8988T (cell line): ENCODE results near the gene MCCD1.
"Not testable (repeated sequence)": the region's sequence is repeated elsewhere in the genome, so short reads cannot be mapped to it uniquely, and the experiment has no call there.

Source experiments
- DNase-seq: peaks from one replicate; pipeline ENCODE4 v3.0.0; 2011

The MCCD1 gene, protein sequence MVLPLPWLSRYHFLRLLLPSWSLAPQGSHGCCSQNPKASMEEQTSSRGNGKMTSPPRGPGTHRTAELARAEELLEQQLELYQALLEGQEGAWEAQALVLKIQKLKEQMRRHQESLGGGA

GRCh38 chr6:31528821-31529328 is at the start of gene MCCD1:
MCCD1 (plus strand) TSS chr6:31528962; CDS start chr6:31529015, 53 bp downstream.
- no peak for DNase-seq

DNA sequence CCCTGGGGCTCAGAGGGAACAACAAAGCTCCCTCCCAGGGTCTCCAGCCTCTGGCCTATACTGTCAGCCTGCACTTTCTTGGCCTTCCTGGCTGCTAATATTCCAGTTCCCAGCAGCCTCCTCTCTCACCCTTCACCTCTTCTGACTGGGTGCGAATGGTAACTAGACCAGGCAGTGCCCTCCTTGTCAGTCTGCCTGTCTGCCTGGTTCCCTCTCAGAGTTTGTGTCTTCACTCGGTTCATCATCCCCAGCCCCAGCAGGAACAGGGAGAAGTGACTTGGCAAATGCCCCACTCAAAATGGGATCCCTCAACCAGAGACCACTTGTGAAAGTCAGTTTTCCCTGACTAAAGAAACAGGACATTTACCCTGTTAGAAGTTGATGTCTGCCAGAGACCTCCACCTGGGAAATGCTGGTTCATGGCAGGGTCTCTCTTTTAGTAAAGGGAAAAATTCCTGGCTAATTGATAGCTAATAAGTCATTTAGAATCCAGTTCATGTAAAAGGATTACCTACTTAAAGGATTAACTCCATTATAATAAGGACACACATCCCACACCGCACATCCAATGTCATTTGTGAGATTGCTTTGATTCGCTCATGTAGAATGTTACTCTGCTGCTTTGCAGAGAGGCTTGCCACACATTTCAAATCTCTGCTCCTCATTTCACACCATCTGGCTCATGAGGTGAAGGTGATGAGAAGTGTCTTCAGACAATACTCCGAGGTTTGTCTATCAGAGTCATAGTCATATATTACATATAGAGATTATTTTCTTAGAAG is 49.4 kb upstream of the MCCD1 start:
- DNase-seq = no peak

GRCh38 chr6:31479933-31480535 is 48.7 kb upstream of the MCCD1 start:
- no peak for DNase-seq

DNA sequence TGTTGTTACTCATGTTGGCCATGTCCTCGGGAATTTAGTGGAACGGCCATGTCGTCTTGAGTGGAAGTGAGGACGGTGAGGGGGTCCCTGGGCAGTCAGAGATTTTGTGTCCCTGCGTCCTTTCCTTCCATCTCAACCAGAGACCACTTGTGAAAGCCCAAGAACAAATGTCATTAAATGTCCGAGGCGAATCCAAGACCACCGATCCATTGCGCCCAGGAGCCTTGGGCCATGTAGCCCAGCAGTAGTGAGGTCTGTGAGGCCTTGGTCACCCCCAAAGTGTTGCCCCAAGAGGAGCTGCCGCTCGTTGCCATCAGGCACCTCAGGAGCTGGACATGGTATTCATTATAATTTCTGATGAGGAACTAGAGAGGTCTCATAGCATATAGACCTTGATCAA is 48.2 kb upstream of the MCCD1 start:
- no peak for DNase-seq

DNA sequence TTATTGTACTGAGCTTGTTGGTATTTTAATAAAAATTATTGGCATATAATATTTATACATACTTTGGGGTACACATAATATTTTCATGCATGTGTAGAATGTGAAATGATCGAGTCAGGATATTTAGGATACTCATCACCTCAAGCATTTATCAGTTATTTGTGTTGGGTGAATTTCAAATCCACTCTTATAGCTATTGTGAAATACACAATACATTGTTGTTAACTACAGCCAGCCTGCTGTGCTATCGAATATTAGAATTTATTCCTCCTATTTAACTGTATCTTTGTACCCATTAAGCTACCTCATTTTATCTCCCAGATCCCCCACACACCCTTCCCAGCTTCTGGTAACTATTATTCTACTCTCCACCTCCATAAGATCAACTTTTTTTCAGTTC is 45.4 kb upstream of the MCCD1 start:
- DNase-seq = no peak

DNA sequence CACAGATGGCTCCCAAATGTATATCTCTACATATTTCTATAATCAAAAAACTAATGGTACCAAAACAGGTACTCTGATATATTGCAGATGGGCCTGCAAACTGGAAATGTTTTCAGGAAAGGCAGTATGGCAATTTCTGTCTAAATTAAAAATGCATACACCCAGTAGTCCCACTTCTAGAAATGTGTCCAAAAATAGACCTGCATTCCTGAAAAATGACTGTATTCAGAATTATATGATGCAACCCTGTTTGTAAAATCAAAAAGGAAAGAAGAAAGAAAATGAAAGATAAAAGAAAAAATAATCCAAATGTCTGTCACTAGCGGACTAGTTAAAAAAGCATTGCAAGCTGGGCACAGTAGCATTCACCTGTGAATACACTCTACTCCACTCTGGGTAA is 43.7 kb upstream of the MCCD1 start:
- no peak for DNase-seq

DNA sequence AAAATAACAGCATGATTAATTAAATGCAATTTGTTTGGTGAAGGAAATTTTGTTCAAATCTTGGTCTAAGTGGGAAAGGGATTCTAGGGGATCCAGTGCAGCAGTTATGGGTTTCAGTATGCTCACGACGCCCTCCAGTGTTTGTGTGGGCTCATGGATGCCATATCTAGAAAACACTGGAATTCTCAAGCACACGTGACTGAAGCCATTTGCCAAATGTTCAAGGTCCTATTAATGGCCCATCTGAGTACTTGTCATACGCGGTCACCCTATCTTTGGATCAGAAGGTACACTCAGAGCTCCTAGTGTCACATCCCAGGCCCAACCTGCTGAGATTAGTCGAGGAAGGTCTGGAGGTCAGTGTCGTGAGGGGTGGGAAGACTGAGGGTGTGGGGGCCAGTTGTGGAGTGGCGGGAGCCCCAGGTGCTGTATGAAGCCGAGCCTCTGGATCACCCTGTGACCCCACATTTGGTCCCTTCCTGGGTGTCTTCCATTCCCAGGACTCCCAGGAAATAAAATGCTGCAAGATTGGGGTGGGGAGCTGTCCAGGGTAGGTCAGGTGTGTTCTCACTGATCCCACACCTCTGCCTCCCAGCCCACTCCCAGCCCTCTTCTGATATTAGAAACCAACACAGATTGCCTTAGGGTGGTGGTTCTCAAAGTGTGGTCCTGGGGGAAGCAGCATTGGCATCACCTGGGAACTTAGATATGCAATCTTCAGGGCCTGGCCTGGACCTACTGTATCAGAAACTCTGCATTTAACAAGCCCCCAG is 42.5 kb upstream of the MCCD1 start:
- not testable (repeated sequence) for DNase-seq

GRCh38 chr6:31487674-31488073 is 41.1 kb upstream of the MCCD1 start:
- not testable (repeated sequence) for DNase-seq

GRCh38 chr6:31489086-31489485 is 39.7 kb upstream of the MCCD1 start:
- no peak for DNase-seq

GRCh38 chr6:31490115-31490873 is 38.5 kb upstream of the MCCD1 start:
- no peak for DNase-seq

- DNase-seq = not testable (repeated sequence)
Measured at GRCh38 chr6:31493550-31493874, 35.2 kb upstream of the MCCD1 start.

DNA sequence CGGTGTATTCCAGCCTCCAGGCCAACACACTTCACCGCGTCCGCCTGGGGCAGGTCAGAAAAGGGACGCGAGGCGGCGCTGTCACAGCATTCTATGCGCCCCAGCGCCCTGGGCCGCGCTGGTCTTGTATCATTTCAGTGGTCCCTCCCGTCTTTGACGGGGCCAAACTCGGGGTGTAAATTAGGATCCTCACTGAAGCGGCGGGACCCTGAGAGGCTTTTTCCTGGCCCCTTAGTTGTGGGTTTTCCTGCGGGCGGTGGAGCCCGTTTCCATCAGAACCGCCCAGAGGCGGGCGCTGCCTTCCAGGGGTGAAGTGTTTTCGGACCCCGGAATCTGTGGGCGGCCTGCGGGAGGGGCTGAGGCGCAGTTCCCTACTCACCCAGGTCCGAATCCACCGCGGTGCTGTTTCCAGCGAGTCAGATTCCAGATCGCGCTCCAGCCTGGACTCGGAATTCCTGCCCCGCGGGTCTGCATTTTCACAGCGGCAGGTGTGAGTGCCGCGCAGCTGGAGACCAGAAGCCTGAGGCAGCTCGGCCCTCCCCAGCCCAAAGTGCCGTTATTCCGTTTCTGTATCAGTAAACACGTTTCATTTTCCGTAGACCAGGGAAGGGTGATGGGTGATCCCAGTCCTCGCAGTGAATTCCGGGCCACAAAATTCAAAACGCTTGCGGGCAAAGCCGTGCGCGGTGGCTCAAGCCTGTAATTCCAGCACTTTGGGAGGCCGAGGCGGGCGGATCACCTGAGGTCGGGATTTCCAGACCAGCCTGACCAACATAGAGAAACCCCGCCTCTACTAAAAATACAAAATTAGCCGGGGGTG is 34.7 kb upstream of the MCCD1 start:
- peak; percentile 69 for DNase-seq

DNA sequence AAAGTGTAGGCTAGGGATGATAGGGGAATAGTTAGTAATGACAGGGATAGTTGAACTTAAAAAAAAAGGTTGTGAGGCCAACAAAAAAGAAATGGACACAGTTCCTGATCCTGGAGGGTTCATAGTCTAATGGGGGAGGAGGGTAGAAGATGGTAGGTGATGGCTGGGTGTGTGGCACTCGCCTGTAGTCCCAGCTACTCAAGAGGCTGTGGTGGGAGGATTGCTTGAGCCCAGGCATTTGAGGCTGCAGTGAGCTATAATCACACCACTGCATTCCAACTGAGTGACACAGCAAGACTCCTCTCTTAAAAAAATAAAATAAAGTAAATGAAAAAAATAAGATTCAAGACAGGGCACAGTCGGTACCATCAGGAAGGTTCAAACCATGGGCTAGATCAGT is 33.2 kb upstream of the MCCD1 start:
- DNase-seq = no peak

DNA sequence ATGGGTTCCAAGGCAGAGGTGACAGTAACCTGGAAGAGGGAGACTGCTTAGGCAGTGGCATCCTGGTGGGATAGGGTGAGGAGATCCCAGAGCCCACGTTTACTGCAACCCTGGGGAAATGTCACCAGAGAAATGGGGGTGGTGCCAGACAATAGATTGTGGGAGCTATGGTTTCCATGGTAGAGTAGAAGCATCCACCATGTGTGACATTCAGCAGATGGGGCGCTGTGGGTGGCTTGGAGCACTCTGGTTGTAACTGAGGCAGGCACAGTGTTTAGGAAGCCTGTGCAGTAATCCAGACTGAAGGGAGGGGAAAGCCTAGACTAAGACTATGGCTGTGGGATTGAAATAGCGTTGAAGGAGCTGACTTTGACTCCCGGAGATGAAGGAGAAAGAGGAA is 31.9 kb upstream of the MCCD1 start:
- not testable (repeated sequence) for DNase-seq

GRCh38 chr6:31497531-31498476 is 31.0 kb upstream of the MCCD1 start, which contains the start of gene MICB:
MICB (plus strand) TSS chr6:31498145; CDS start chr6:31498194, 49 bp downstream.
- DNase-seq = peak; percentile 72

GRCh38 chr6:31498748-31499147 is 30.0 kb upstream of the MCCD1 start:
- peak; percentile 35 for DNase-seq

DNA sequence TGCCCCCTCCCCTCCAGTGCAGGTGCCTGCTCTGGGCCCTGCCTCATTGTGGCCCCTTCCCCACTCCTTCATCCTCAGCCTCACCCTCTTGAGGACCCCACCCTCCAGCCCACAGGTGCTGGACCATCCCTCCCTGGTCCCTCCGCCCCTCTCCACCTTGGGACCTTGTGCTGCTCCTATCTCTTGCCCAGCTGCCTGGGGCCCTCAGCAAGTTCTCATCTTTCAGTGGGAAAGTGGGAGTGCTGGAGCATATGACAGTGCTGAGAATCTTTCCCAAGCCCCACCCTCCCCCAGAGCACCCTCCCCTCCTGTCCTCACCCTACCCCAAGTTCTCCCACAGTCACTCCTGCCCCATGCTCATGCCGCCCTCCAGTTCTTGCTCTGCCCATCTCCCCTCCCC is 29.1 kb upstream of the MCCD1 start:
- DNase-seq = not testable (repeated sequence)

DNA sequence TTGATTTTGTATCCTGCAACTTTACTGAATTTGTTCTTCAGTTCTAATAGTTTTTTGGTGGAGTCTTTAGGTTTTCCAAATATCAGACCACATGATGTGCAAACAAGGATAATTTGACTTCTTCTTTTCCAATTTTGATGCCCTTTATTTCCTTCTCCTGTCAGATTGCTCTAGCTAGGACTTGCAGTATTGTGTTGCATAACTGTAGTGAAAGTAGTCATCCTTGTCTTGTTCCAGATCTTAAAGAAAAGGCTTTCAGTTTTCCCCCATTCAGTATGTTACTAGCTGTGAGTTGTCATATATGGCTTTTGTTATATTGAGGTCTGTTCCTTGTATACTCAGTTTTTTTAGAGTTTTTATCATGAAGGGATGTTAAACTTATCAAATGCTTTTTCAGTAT is 26.2 kb upstream of the MCCD1 start:
- DNase-seq = no peak

GRCh38 chr6:31509036-31509435 is 19.7 kb upstream of the MCCD1 start:
- not testable (repeated sequence) for DNase-seq

DNA sequence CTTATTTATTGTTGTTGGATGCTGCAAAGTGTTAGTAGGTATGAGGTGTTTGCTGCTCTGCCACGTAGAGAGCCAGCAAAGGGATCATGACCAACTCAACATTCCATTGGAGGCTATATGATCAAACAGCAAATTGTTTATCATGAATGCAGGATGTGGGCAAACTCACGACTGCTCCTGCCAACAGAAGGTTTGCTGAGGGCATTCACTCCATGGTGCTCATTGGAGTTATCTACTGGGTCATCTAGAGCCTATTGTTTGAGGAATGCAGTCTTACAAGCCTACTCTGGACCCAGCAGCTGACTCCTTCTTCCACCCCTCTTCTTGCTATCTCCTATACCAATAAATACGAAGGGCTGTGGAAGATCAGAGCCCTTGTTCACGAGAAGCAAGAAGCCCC is 18.8 kb upstream of the MCCD1 start:
- DNase-seq = no peak
